ENCODE data around the gene COA4. TPM values are rescaled to one million over a fixed set of nuclear protein-coding genes. Genes with fewer than 3 reads are reported as not detected.
A peak's percentile ranks its signal among the peaks of the same experiment; 100 is the strongest.

COA4 gene
- total RNA-seq, 4 donors from 2014 or later: 42.9 to 106 (median 87.8) TPM

DNA sequence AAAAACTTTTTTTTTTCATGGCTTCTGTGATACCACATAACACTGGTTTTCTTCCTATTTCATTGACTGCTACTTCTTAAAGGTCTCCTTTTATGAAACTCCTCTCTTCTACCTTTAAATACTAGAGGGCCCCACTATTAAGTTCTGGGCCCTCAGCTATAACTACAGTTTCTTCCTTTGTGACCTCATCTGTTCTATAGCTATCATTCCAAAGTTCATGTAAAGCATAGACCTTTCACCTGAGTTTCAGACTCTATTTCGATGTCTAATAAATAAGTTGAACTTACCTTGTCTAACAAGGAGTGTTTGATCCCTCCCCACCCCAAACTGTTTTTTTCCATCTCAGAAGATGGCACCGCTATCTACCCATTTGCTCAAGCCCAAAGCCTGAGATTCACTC is 35.4 kb upstream of the COA4 start:
- Histone ChIP-seq H3K4me3 (no peak overlapping the region), H3K9me3 (no peaks in the 10 kb centered on the region), H3K27me3 (no peaks in the 10 kb centered on the region), H3K27ac (peak overlapping the region in 2 of 4 donors; percentile 36 to 72), H3K36me3 (peaks cover 0 to 35% (median 0%) of the 10 kb centered on the region in 3 donors), H3K4me1 (peaks cover 0 to 9% (median 0%) of the 10 kb centered on the region in 4 donors)
- TF ChIP-seq CTCF (IDR thresholded peaks at IDR 0.05) (no peak), POLR2A (IDR thresholded peaks at IDR 0.05) (no peak)
- DNase-seq: no peak

DNA sequence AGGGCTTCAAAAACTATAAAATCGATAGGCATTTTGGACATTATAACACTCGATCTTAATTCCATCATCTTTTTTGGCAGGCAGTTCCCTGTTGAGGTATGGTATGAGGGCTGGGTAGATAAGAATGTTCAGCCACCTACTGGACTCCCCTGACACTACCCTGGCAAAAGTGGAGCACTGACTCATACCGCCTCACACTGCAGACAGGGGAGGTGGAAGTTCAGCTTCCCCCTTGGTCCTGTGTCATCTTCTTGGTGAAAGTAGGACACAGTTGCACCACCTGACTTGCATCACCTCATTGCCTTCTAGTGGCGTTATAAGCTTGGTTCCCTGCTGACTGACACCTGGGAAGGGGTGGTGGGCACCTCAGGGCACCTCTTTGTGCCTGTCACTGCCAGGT is 30.5 kb upstream of the COA4 start:
- peaks cover 0 to 32% (median 0%) of the 10 kb centered on the region in 3 donors for H3K36me3 ChIP-seq
- H3K27me3 ChIP-seq: no peaks in the 10 kb centered on the region

GRCh38 chr11:73902303-73902702 is 25.7 kb upstream of the COA4 start:
- peaks cover 0 to 35% (median 0%) of the 10 kb centered on the region in 3 donors for H3K36me3 ChIP-seq
- DNase-seq: no peak
- TF ChIP-seq POLR2A (IDR thresholded peaks at IDR 0.05) (no peak), CTCF (IDR thresholded peaks at IDR 0.05) (no peak)

More for the DNA sequence above, 30.5 kb upstream of the COA4 start:
- H3K4me1 ChIP-seq: no peaks in the 10 kb centered on the region
- peak in 1 of 3 donors; percentile 48 for DNase-seq
- no peak for TF ChIP-seq POLR2A (IDR thresholded peaks at IDR 0.05)
- TF ChIP-seq CTCF (IDR thresholded peaks at IDR 0.05): no peak
- H3K9me3 ChIP-seq: no peaks in the 10 kb centered on the region
- H3K27ac ChIP-seq: no peak overlapping the region
- H3K4me3 ChIP-seq: no peak overlapping the region

DNA sequence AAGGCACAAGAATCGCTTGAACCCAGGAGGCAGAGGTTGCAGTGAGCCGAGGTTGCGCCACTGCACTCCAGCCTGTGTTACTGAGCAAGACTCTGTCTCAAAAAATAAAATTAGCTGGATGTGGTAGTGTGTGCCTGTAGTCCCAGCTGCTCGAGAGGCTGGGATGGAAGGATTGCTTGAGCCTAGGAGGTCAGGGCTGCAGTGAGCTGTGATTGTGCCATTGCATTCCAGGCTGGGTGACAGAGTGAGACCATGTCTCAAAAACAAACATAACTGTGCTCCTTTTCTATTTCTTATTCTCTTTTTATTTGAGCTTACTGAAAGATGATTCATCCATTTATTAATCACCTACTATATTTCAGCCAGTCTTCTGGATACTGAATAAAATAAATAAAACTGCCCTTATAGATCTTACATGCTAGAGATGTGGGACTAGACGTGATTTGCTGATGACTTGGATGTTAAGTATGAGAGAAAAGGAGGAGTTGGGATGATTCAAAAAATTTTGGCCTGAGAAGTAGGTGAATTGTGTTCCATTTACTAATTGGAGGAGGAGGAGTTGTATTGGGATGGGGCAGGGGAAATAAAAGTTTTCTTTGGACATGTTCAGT is 18.2 kb upstream of the COA4 start:
- H3K4me1 ChIP-seq: no peaks in the 10 kb centered on the region
- H3K36me3 ChIP-seq: peaks cover 0 to 17% (median 0%) of the 10 kb centered on the region in 3 donors
- DNase-seq: no peak
- H3K4me3 ChIP-seq: no peak overlapping the region
- no peak overlapping the region for H3K27ac ChIP-seq
- no peaks in the 10 kb centered on the region for H3K9me3 ChIP-seq
- TF ChIP-seq CTCF (IDR thresholded peaks at IDR 0.05) (no peak), POLR2A (IDR thresholded peaks at IDR 0.05) (no peak)
- H3K27me3 ChIP-seq: no peaks in the 10 kb centered on the region

More at GRCh38 chr11:73902303-73902702, 25.7 kb upstream of the COA4 start:
- Histone ChIP-seq H3K4me3 (no peak overlapping the region), H3K9me3 (no peaks in the 10 kb centered on the region), H3K4me1 (no peaks in the 10 kb centered on the region), H3K27ac (no peak overlapping the region), H3K27me3 (no peaks in the 10 kb centered on the region)

DNA sequence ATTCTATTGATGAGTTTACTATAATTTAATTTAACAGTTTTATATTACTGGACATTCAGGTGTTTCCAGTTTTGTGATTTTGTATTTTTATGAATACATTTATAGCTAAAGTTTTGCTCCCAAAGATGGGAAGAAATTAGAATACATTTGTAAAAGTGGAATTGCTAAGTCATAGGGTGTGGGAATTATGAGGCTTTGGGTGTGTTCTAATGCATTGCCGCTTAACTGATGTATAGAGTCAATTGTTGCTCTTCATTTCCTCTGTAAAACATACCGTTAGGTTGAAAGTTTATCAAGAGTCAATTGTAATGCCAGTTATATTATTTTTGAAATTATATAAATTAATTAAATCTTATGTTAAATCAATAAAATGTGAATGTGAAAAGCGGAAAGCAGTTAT is 16.4 kb upstream of the COA4 start:
- H3K27ac ChIP-seq: no peak overlapping the region
- no peaks in the 10 kb centered on the region for H3K9me3 ChIP-seq
- TF ChIP-seq CTCF (IDR thresholded peaks at IDR 0.05) (no peak), POLR2A (IDR thresholded peaks at IDR 0.05) (no peak)
- H3K27me3 ChIP-seq: no peaks in the 10 kb centered on the region
- H3K36me3 ChIP-seq: peaks cover 0 to 30% (median 0%) of the 10 kb centered on the region in 3 donors
- H3K4me1 ChIP-seq: no peaks in the 10 kb centered on the region
- no peak for DNase-seq
- H3K4me3 ChIP-seq: no peak overlapping the region
